ENCODE results near the gene ARHGEF17.

ARHGEF17 gene

GRCh38 chr11:73365352-73366264 is 57.5 kb downstream of the ARHGEF17 start:
- TF ChIP-seq ZFX (IDR thresholded peaks at IDR 0.05) (no peak), CTCF (conservative IDR thresholded peaks at IDR 0.05) (no peak)
- H3K27ac ChIP-seq, result no peak overlapping the region

GRCh38 chr11:73366265-73366610 is 58.2 kb downstream of the ARHGEF17 start:
- no peak for TF ChIP-seq CTCF (conservative IDR thresholded peaks at IDR 0.05)
- TF ChIP-seq ZFX (IDR thresholded peaks at IDR 0.05), result no peak
- no peak overlapping the region for H3K27ac ChIP-seq

- H3K27ac ChIP-seq, result no peak overlapping the region
- no peak for TF ChIP-seq CTCF (conservative IDR thresholded peaks at IDR 0.05)
- TF ChIP-seq ZFX (IDR thresholded peaks at IDR 0.05), result no peak
These were observed 58.9 kb downstream of the ARHGEF17 start for GRCh38 chr11:73366953-73367352.

- H3K27ac ChIP-seq, result no peak overlapping the region
- TF ChIP-seq ZFX (IDR thresholded peaks at IDR 0.05), result no peak
- TF ChIP-seq CTCF (conservative IDR thresholded peaks at IDR 0.05), result no peak
These were observed 59.5 kb downstream of the ARHGEF17 start for GRCh38 chr11:73367482-73368024.

- TF ChIP-seq ZFX (IDR thresholded peaks at IDR 0.05) (no peak), CTCF (conservative IDR thresholded peaks at IDR 0.05) (no peak)
- H3K27ac ChIP-seq, result no peak overlapping the region
These were observed 64.4 kb downstream of the ARHGEF17 start for GRCh38 chr11:73372375-73372993.

- no peak overlapping the region for H3K27ac ChIP-seq
- TF ChIP-seq ZFX (IDR thresholded peaks at IDR 0.05), result no peak
- TF ChIP-seq CTCF (conservative IDR thresholded peaks at IDR 0.05), result no peak
These were observed 66.1 kb downstream of the ARHGEF17 start for GRCh38 chr11:73374151-73374550.

- peak overlapping the region; percentile 83 for H3K27ac ChIP-seq
These were observed 67.7 kb downstream of the ARHGEF17 start for GRCh38 chr11:73375830-73376159.

More at GRCh38 chr11:73375830-73376159, 67.7 kb downstream of the ARHGEF17 start:
- TF ChIP-seq CTCF (conservative IDR thresholded peaks at IDR 0.05) (no peak), ZFX (IDR thresholded peaks at IDR 0.05) (no peak)

Measured in C4-2B (cell line).